ENCODE results near the gene TP53TG3. TPM values are rescaled to one million over a fixed set of nuclear protein-coding genes. Genes with fewer than 3 reads are reported as not detected.
"Not testable (repeated sequence)": the region's sequence is repeated elsewhere in the genome, so short reads cannot be mapped to it uniquely, and the experiment has no call there.

The TP53TG3 gene
- total and polyA plus RNA-seq, 2 of the 4 experiments (the other 2 are of a cell fraction): not detected

- H3K9me1 ChIP-seq (ENCODE audit: insufficient read depth, low read length); H2BK15ac ChIP-seq (ENCODE audit: low read depth, low read length); H2AFZ ChIP-seq (replicated peaks; ENCODE audit: low read length, poor library complexity); BruUV-seq (replicated peaks); H2AK5ac ChIP-seq (ENCODE audit: low read depth, low read length); H3K4ac ChIP-seq (ENCODE audit: low read depth, low read length); H3K56ac ChIP-seq (ENCODE audit: extremely low read depth, insufficient read depth, low read length); H2AK9ac ChIP-seq (replicated peaks; ENCODE audit: low read depth, low read length, poor library complexity); H4K20me1 ChIP-seq (ENCODE audit: insufficient read depth, low read length); H3K9ac ChIP-seq (ENCODE audit: low read depth, low read length); CTCF ChIA-PET; H3K36me3 ChIP-seq (ENCODE audit: control insufficient read depth, insufficient read depth, low read length); intact Hi-C loops (cut with micrococcal nuclease); H3K79me1 ChIP-seq (ENCODE audit: low read depth in 1 of 2, low read length in 2 of 2); in situ Hi-C loops (cut with MboI; ENCODE audit: low sequenced_read_pairs); H3K27me3 ChIP-seq (ENCODE audit: control insufficient read depth, insufficient read depth, low read length); H3K4me2 ChIP-seq (ENCODE audit: low read depth, low read length); DNase-seq; H2BK120ac ChIP-seq (ENCODE audit: low read depth, low read length); dilution Hi-C loops (cut with HindIII; ENCODE audit: low sequenced_read_pairs, unreplicated experiment); H4K91ac ChIP-seq (ENCODE audit: insufficient read depth, low read depth, low read length); H4K8ac ChIP-seq (ENCODE audit: low read depth in 2 of 2, low read length in 2 of 2); H3K27ac ChIP-seq (ENCODE audit: insufficient read depth, low read length); H2BK20ac ChIP-seq (ENCODE audit: low read depth, low read length); H3K14ac ChIP-seq (replicated peaks; ENCODE audit: low read depth, low read length); H3K4me1 ChIP-seq (ENCODE audit: control insufficient read depth, insufficient read depth, low read length); POLR2A ChIA-PET (ENCODE audit: unreplicated experiment); H3K18ac ChIP-seq (ENCODE audit: low read depth, low read length); H4K5ac ChIP-seq (ENCODE audit: low read depth, low read length); H3K4me3 ChIP-seq (ENCODE audit: insufficient read depth, low read depth, low read length); H3K9me3 ChIP-seq (ENCODE audit: control insufficient read depth, insufficient read depth, low read length); ATAC-seq (ENCODE audit: low read depth); H2BK5ac ChIP-seq (ENCODE audit: low read depth, low read length, poor library complexity, severe bottlenecking); H3K23ac ChIP-seq (ENCODE audit: low read depth, low read length): not testable (repeated sequence)
- no CpG with 5 or more reads among the region's 1 CpG for WGBS, 2 experiments (ENCODE audit: extremely low coverage in 2 of 2, insufficient read length in 1 of 2)
Observed at GRCh38 chr16:32647562-32647961, 28.4 kb downstream of the TP53TG3 start.

GRCh38 chr16:32646780-32647179, 29.2 kb downstream of the TP53TG3 start:
- H3K36me3 ChIP-seq (ENCODE audit: control insufficient read depth, insufficient read depth, low read length); intact Hi-C loops (cut with micrococcal nuclease); H3K79me1 ChIP-seq (ENCODE audit: low read depth in 1 of 2, low read length in 2 of 2); H2BK15ac ChIP-seq (ENCODE audit: low read depth, low read length); H4K8ac ChIP-seq (ENCODE audit: low read depth in 2 of 2, low read length in 2 of 2); H3K14ac ChIP-seq (replicated peaks; ENCODE audit: low read depth, low read length); in situ Hi-C loops (cut with MboI; ENCODE audit: low sequenced_read_pairs); H3K23ac ChIP-seq (ENCODE audit: low read depth, low read length); H3K9ac ChIP-seq (ENCODE audit: low read depth, low read length); H2BK120ac ChIP-seq (ENCODE audit: low read depth, low read length); H2BK20ac ChIP-seq (ENCODE audit: low read depth, low read length); H2AK9ac ChIP-seq (replicated peaks; ENCODE audit: low read depth, low read length, poor library complexity); H3K4me1 ChIP-seq (ENCODE audit: control insufficient read depth, insufficient read depth, low read length); H2AFZ ChIP-seq (replicated peaks; ENCODE audit: low read length, poor library complexity); H3K4me2 ChIP-seq (ENCODE audit: low read depth, low read length); BruUV-seq (replicated peaks); H3K27me3 ChIP-seq (ENCODE audit: control insufficient read depth, insufficient read depth, low read length); DNase-seq; H3K9me1 ChIP-seq (ENCODE audit: insufficient read depth, low read length); ATAC-seq (ENCODE audit: low read depth); CTCF ChIA-PET; H3K27ac ChIP-seq (ENCODE audit: insufficient read depth, low read length); H2BK5ac ChIP-seq (ENCODE audit: low read depth, low read length, poor library complexity, severe bottlenecking); POLR2A ChIA-PET (ENCODE audit: unreplicated experiment); H3K18ac ChIP-seq (ENCODE audit: low read depth, low read length); H3K56ac ChIP-seq (ENCODE audit: extremely low read depth, insufficient read depth, low read length); H2AK5ac ChIP-seq (ENCODE audit: low read depth, low read length); H3K9me3 ChIP-seq (ENCODE audit: control insufficient read depth, insufficient read depth, low read length); dilution Hi-C loops (cut with HindIII; ENCODE audit: low sequenced_read_pairs, unreplicated experiment); H4K5ac ChIP-seq (ENCODE audit: low read depth, low read length); H3K4me3 ChIP-seq (ENCODE audit: insufficient read depth, low read depth, low read length); H4K91ac ChIP-seq (ENCODE audit: insufficient read depth, low read depth, low read length); H3K4ac ChIP-seq (ENCODE audit: low read depth, low read length); H4K20me1 ChIP-seq (ENCODE audit: insufficient read depth, low read length): not testable (repeated sequence)
- WGBS, 2 experiments (ENCODE audit: extremely low coverage in 2 of 2, insufficient read length in 1 of 2): 100% methylated on average over 1 of the region's 2 CpGs; no CpG with 5 or more reads in 1 of the 2 experiments
